ENCODE measurements around the gene PTPN1. TPM values are rescaled to one million over a fixed set of nuclear protein-coding genes. Genes with fewer than 3 reads are reported as not detected.

Gene PTPN1
- total and polyA plus RNA-seq, 10 of the 15 experiments (the other 5 are each of a cell fraction or from before 2014, with no cell fraction given) = 15.9 to 74.7 (median 43.9) TPM

DNA sequence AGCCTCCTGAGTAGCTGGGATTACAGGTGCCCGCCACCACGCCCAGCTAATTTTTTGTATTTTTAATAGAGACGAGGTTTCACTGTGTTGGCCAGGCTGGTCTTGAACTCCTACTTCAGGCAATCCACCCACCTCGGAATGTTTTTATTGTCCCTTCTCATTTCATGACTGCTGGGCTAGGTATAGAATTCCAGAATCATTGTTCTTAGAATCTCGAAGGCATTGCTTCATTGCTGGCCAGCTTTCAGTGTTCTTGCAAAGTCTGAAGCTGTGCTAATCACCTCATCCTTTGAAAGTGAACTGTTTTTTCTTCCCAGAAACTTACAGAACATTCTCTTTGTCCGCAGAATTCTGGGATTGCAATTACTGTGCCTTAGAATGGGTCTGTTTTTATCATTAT lies 49.0 kb downstream of the PTPN1 start:
- no peak overlapping the region for H3K4me2 ChIP-seq (ENCODE audit: control insufficient read depth, insufficient read depth)
- H3K27me3 ChIP-seq (replicated peaks in 1 of 2; ENCODE audit: control insufficient read depth in 2 of 2, insufficient read depth in 2 of 2, low read length in 1 of 2) = no peaks in the 10 kb centered on the region
- RAD21 ChIA-PET (ENCODE audit: unreplicated experiment) = interaction anchor here (1.0 to 1.1 kb wide), 2 partner anchors 33 to 55 kb away, joined by 3 to 4 read pairs; no protein-coding TSS in a partner anchor
- no peak overlapping the region for H3K9ac ChIP-seq (ENCODE audit: control insufficient read depth, insufficient read depth, low read length)
- in situ Hi-C loops (cut with MboI) = no loop called here
- H3K79me2 ChIP-seq (ENCODE audit: control insufficient read depth, insufficient read depth, low read length) = peaks cover 55% of the 10 kb centered on the region
- DNase-seq (ENCODE audit: low read depth, low spot score) (no peak), ATAC-seq (no peak), FAIRE-seq (no peak)
- H3K9me3 ChIP-seq (replicated peaks; ENCODE audit: control insufficient read depth, insufficient read depth, low read length) = peaks cover 3% of the 10 kb centered on the region; the same call in 2 of the 3 replicates
- H4K20me1 ChIP-seq (ENCODE audit: control insufficient read depth, insufficient read depth) = no peaks in the 10 kb centered on the region
- TF ChIP-seq CUX1 (IDR thresholded peaks at IDR 0.05; ENCODE audit: insufficient replicate concordance, low read depth, low read length) (no peak), IRF3 (IDR thresholded peaks at IDR 0.05) (no peak), MEF2A (IDR thresholded peaks at IDR 0.05; ENCODE audit: insufficient read depth, low read depth, low read length) (no peak), SUZ12 (IDR thresholded peaks at IDR 0.05; ENCODE audit: unreplicated experiment) (no peak)
- CTCF ChIA-PET = interaction anchor here (0.9 to 2.2 kb wide), 4 partner anchors 8 to 55 kb away, joined by 3 to 5 read pairs (median 4); no protein-coding TSS in a partner anchor
- SMC1A ChIA-PET (ENCODE audit: uncharacterized antibody, unreplicated experiment) = interaction anchor here (0.6 to 73.1 kb wide), 2 partner anchors 50 to 902 kb away, joined by 3 to 2799 read pairs; partner anchors contain the start of gene PTPN1
- H3K4me1 ChIP-seq (ENCODE audit: control insufficient read depth, insufficient read depth, low read length) = peaks cover 7% of the 10 kb centered on the region; the same call in 1 of the 2 replicates
- no peak overlapping the region for H2AFZ ChIP-seq (ENCODE audit: control insufficient read depth, low read depth, low read length)
- WGBS (ENCODE audit: insufficient coverage, insufficient replicate concordance, low lambda C conversion rate, missing lambda C conversion rate) = 96% methylated on average over 6 of the region's 6 CpGs
- POLR2A ChIA-PET = interaction anchor here (1.2 kb wide), 1 partner anchor 76 kb away, joined by 3 read pairs; no protein-coding TSS in a partner anchor
- H3K36me3 ChIP-seq (ENCODE audit: control insufficient read depth in 2 of 2, insufficient read depth in 2 of 2, low read length in 1 of 2) = peaks cover 11 to 35% of the 10 kb centered on the region in 2 experiments
- BruUV-seq (replicated peaks) = no TSS peak
- intact Hi-C loops (cut with micrococcal nuclease; ENCODE audit: unreplicated experiment) = no loop called here
- H3K27ac ChIP-seq (ENCODE audit: control insufficient read depth, insufficient read depth) = no peak overlapping the region
- no peak overlapping the region for H3K4me3 ChIP-seq

Data from GM12878 (cell line).